ENCODE data around the gene NUDC. TPM values are rescaled to one million over a fixed set of nuclear protein-coding genes. Genes with fewer than 3 reads are reported as not detected.
"Not testable (repeated sequence)": the region's sequence is repeated elsewhere in the genome, so short reads cannot be mapped to it uniquely, and the experiment has no call there.

Gene NUDC
- total and polyA plus RNA-seq, 5 donors: 71.7 to 89.1 (median 76.7) TPM

GRCh38 chr1:26970810-26971209 lies 49.3 kb downstream of the NUDC start:
- DNase-seq (peak in 2 of 3 donors; percentile 54 to 59), ATAC-seq (peak; percentile 35 to 45)
- WGBS: 49% methylated on average over 7 of the region's 7 CpGs
- no peaks in the 10 kb centered on the region for H3K9me3 ChIP-seq (ENCODE audit: control insufficient read depth, low read length)
- no peaks in the 10 kb centered on the region for H3K27me3 ChIP-seq (ENCODE audit: control insufficient read depth, insufficient read depth)
- no peaks in the 10 kb centered on the region for H3K4me1 ChIP-seq (ENCODE audit: control insufficient read depth, insufficient read depth, low read length)
- H3K4me3 ChIP-seq (ENCODE audit: low read length): no peak overlapping the region
- H3K27ac ChIP-seq (ENCODE audit: low read length): no peak overlapping the region
- intact Hi-C loops (cut with DNase I): no loop called here

- ATAC-seq (no peak), DNase-seq (no peak)
- intact Hi-C loops (cut with DNase I): no loop called here
- Histone ChIP-seq H3K27ac (ENCODE audit: low read length) (no peak overlapping the region), H3K9me3 (ENCODE audit: control insufficient read depth, low read length) (no peaks in the 10 kb centered on the region), H3K27me3 (ENCODE audit: control insufficient read depth, insufficient read depth) (no peaks in the 10 kb centered on the region), H3K4me3 (ENCODE audit: low read length) (no peak overlapping the region), H3K4me1 (ENCODE audit: control insufficient read depth, insufficient read depth, low read length) (no peaks in the 10 kb centered on the region)
- WGBS: 65% methylated on average over 3 of the region's 3 CpGs
Observed at GRCh38 chr1:26971590-26971989, 50.0 kb downstream of the NUDC start.

- peak in 1 of 3 donors; percentile 3 for DNase-seq
- WGBS: 41% methylated on average over 6 of the region's 6 CpGs
- Histone ChIP-seq H3K4me1 (ENCODE audit: control insufficient read depth, insufficient read depth, low read length) (no peaks in the 10 kb centered on the region), H3K27ac (ENCODE audit: low read length) (no peak overlapping the region), H3K4me3 (ENCODE audit: low read length) (no peak overlapping the region), H3K9me3 (ENCODE audit: control insufficient read depth, low read length) (no peaks in the 10 kb centered on the region), H3K27me3 (ENCODE audit: control insufficient read depth, insufficient read depth) (no peaks in the 10 kb centered on the region)
- intact Hi-C loops (cut with DNase I): no loop called here
- ATAC-seq: no peak
Observed at GRCh38 chr1:26972390-26972789, 50.8 kb downstream of the NUDC start.

GRCh38 chr1:26972821-26973220 lies 51.3 kb downstream of the NUDC start:
- no peaks in the 10 kb centered on the region for H3K9me3 ChIP-seq (ENCODE audit: control insufficient read depth, low read length)
- DNase-seq: no peak
- no peak overlapping the region for H3K4me3 ChIP-seq (ENCODE audit: low read length)
- H3K27me3 ChIP-seq (ENCODE audit: control insufficient read depth, insufficient read depth): no peaks in the 10 kb centered on the region
- no peak overlapping the region for H3K27ac ChIP-seq (ENCODE audit: low read length)
- intact Hi-C loops (cut with DNase I): no loop called here
- H3K4me1 ChIP-seq (ENCODE audit: control insufficient read depth, insufficient read depth, low read length): no peaks in the 10 kb centered on the region
- ATAC-seq: no peak
- 88% methylated on average over 4 of the region's 4 CpGs for WGBS

GRCh38 chr1:26976621-26977510 lies 55.3 kb downstream of the NUDC start:
- 87% methylated on average over 3 of the region's 3 CpGs for WGBS

GRCh38 chr1:26978901-26979300 lies 57.4 kb downstream of the NUDC start:
- ATAC-seq: no peak
- WGBS: 64% methylated on average over 2 of the region's 2 CpGs
- no peak for DNase-seq
- H3K4me1 ChIP-seq (ENCODE audit: control insufficient read depth, insufficient read depth, low read length): no peaks in the 10 kb centered on the region
- H3K27ac ChIP-seq (ENCODE audit: low read length): no peak overlapping the region
- no peaks in the 10 kb centered on the region for H3K27me3 ChIP-seq (ENCODE audit: control insufficient read depth, insufficient read depth)
- no peak overlapping the region for H3K4me3 ChIP-seq (ENCODE audit: low read length)
- no peaks in the 10 kb centered on the region for H3K9me3 ChIP-seq (ENCODE audit: control insufficient read depth, low read length)
- intact Hi-C loops (cut with DNase I): no loop called here

More at GRCh38 chr1:26976621-26977510, 55.3 kb downstream of the NUDC start:
- Histone ChIP-seq H3K4me1 (ENCODE audit: control insufficient read depth, insufficient read depth, low read length) (no peaks in the 10 kb centered on the region), H3K27ac (ENCODE audit: low read length) (no peak overlapping the region), H3K9me3 (ENCODE audit: control insufficient read depth, low read length) (no peaks in the 10 kb centered on the region), H3K4me3 (ENCODE audit: low read length) (no peak overlapping the region), H3K27me3 (ENCODE audit: control insufficient read depth, insufficient read depth) (no peaks in the 10 kb centered on the region)
- intact Hi-C loops (cut with DNase I): no loop called here
- DNase-seq: no peak
- no peak for ATAC-seq

GRCh38 chr1:26981146-26981846 lies 59.8 kb downstream of the NUDC start:
- no peak for DNase-seq
- H3K4me3 ChIP-seq (ENCODE audit: low read length): no peak overlapping the region
- H3K27ac ChIP-seq (ENCODE audit: low read length): no peak overlapping the region
- H3K27me3 ChIP-seq (ENCODE audit: control insufficient read depth, insufficient read depth): no peaks in the 10 kb centered on the region
- intact Hi-C loops (cut with DNase I): no loop called here
- WGBS: 70% methylated on average over 3 of the region's 3 CpGs
- ATAC-seq: no peak
- H3K4me1 ChIP-seq (ENCODE audit: control insufficient read depth, insufficient read depth, low read length): no peaks in the 10 kb centered on the region
- no peaks in the 10 kb centered on the region for H3K9me3 ChIP-seq (ENCODE audit: control insufficient read depth, low read length)

- no peaks in the 10 kb centered on the region for H3K27me3 ChIP-seq (ENCODE audit: control insufficient read depth, insufficient read depth)
Observed at GRCh38 chr1:26983863-26984262, 62.3 kb downstream of the NUDC start.

GRCh38 chr1:26984291-26984690 lies 62.7 kb downstream of the NUDC start:
- Histone ChIP-seq H3K9me3 (ENCODE audit: control insufficient read depth, low read length) (no peaks in the 10 kb centered on the region), H3K4me3 (ENCODE audit: low read length) (no peak overlapping the region), H3K4me1 (ENCODE audit: control insufficient read depth, insufficient read depth, low read length) (no peaks in the 10 kb centered on the region), H3K27ac (ENCODE audit: low read length) (no peak overlapping the region), H3K27me3 (ENCODE audit: control insufficient read depth, insufficient read depth) (no peaks in the 10 kb centered on the region)
- ATAC-seq (no peak), DNase-seq (no peak)
- WGBS: 74% methylated on average over 8 of the region's 8 CpGs
- intact Hi-C loops (cut with DNase I): no loop called here

More at GRCh38 chr1:26983863-26984262, 62.3 kb downstream of the NUDC start:
- intact Hi-C loops (cut with DNase I): no loop called here
- 71% methylated on average over 5 of the region's 5 CpGs for WGBS
- H3K4me1 ChIP-seq (ENCODE audit: control insufficient read depth, insufficient read depth, low read length): no peaks in the 10 kb centered on the region
- DNase-seq (no peak), ATAC-seq (no peak)
- no peaks in the 10 kb centered on the region for H3K9me3 ChIP-seq (ENCODE audit: control insufficient read depth, low read length)
- H3K4me3 ChIP-seq (ENCODE audit: low read length): no peak overlapping the region
- no peak overlapping the region for H3K27ac ChIP-seq (ENCODE audit: low read length)

GRCh38 chr1:26986658-26987057 lies 65.1 kb downstream of the NUDC start:
- no peaks in the 10 kb centered on the region for H3K27me3 ChIP-seq (ENCODE audit: control insufficient read depth, insufficient read depth)
- no peak overlapping the region for H3K4me3 ChIP-seq (ENCODE audit: low read length)
- intact Hi-C loops (cut with DNase I): no loop called here
- ATAC-seq (no peak), DNase-seq (peak in 1 of 3 donors; percentile 7)
- no peaks in the 10 kb centered on the region for H3K4me1 ChIP-seq (ENCODE audit: control insufficient read depth, insufficient read depth, low read length)
- H3K27ac ChIP-seq (ENCODE audit: low read length): no peak overlapping the region
- WGBS: 71% methylated on average over 2 of the region's 2 CpGs
- no peaks in the 10 kb centered on the region for H3K9me3 ChIP-seq (ENCODE audit: control insufficient read depth, low read length)

GRCh38 chr1:26989403-26990109 lies 68.0 kb downstream of the NUDC start:
- 79% methylated on average over 12 of the region's 12 CpGs for WGBS
- not testable (repeated sequence) for ATAC-seq; H3K4me3 ChIP-seq (ENCODE audit: low read length); H3K4me1 ChIP-seq (ENCODE audit: control insufficient read depth, insufficient read depth, low read length); H3K27me3 ChIP-seq (ENCODE audit: control insufficient read depth, insufficient read depth); H3K27ac ChIP-seq (ENCODE audit: low read length); H3K9me3 ChIP-seq (ENCODE audit: control insufficient read depth, low read length)
- intact Hi-C loops (cut with DNase I): loop anchor here in 2 of 4 donors (10.0 kb wide), 1 partner anchor 105 kb away; no protein-coding TSS in a partner anchor
- peak in 1 of 3 donors; percentile 4 for DNase-seq

All from right cardiac atrium (tissue), 5 donors.